Loucy (cell line): Measurements from ENCODE around the gene TFAM.

Source experiments
- H2AFZ ChIP-seq: fragments of 200-600 bp; sonication (generic); 2 replicates; pipeline ENCODE4 v1.6.0; 2016; ENCODE audit warnings: antibody characterized with exemption, mild to moderate bottlenecking, low read length, moderate library complexity
- H3F3A ChIP-seq: fragments of 200-600 bp; 2 replicates; pipeline ENCODE4 v1.6.0; 2016; ENCODE audit warnings: antibody characterized with exemption, low read depth, mild to moderate bottlenecking
- H3K27me3 ChIP-seq: fragments of 200-600 bp; sonication (generic); 2 replicates; pipeline ENCODE4 v1.6.1; 2014; ENCODE audit warnings: low read length, mild to moderate bottlenecking; ENCODE audit not compliant: insufficient read depth, poor library complexity, severe bottlenecking
- H3K36me3 ChIP-seq: fragments of 200-600 bp; sonication (generic); 2 replicates; pipeline ENCODE4 v1.6.1; 2016; ENCODE audit warnings: low read length; ENCODE audit not compliant: insufficient read depth
- H3K4me1 ChIP-seq: fragments of 200-600 bp; sonication (generic); 2 replicates; pipeline ENCODE4 v1.5.1; 2014; ENCODE audit warnings: low read length, mild to moderate bottlenecking; ENCODE audit not compliant: insufficient read depth, poor library complexity, severe bottlenecking
- H3K4me2 ChIP-seq: fragments of 200-600 bp; sonication (generic); 2 replicates; pipeline ENCODE4 v1.6.0; 2014; ENCODE audit warnings: antibody characterized with exemption, low read length, low read depth, mild to moderate bottlenecking; ENCODE audit not compliant: poor library complexity, severe bottlenecking
- H3K4me3 ChIP-seq: fragments of 200-600 bp; sonication (generic); 2 replicates; pipeline ENCODE4 v1.5.1; 2014; ENCODE audit warnings: low read length, mild to moderate bottlenecking, mixed read lengths; ENCODE audit not compliant: poor library complexity, severe bottlenecking
- H3K79me2 ChIP-seq: fragments of 200-600 bp; sonication (generic); 2 replicates; pipeline ENCODE4 v1.6.1; 2014; ENCODE audit warnings: low read length; ENCODE audit not compliant: insufficient read depth
- H3K9ac ChIP-seq: fragments of 200-600 bp; sonication (generic); 2 replicates; pipeline ENCODE4 v1.6.0; 2014; ENCODE audit warnings: mild to moderate bottlenecking, low read depth, low read length, moderate library complexity; ENCODE audit not compliant: poor library complexity, severe bottlenecking
- H3K9me2 ChIP-seq: fragments of 200-600 bp; sonication (generic); replicated peaks from 2 replicates; pipeline ENCODE4 v1.6.1; 2016; ENCODE audit warnings: low read depth, low read length, mixed read lengths
- H3K9me3 ChIP-seq: fragments of 200-600 bp; sonication (generic); 2 replicates; pipeline ENCODE4 v1.6.1; 2014; ENCODE audit warnings: mild to moderate bottlenecking, antibody characterized with exemption, low read length, low read depth; ENCODE audit not compliant: insufficient read depth
- H4K20me1 ChIP-seq: fragments of 200-600 bp; sonication (generic); 2 replicates; pipeline ENCODE4 v1.6.0; 2014; ENCODE audit warnings: antibody characterized with exemption, low read length, mild to moderate bottlenecking; ENCODE audit not compliant: insufficient read depth, poor library complexity, severe bottlenecking
- CTCF ChIP-seq: fragments of 200-600 bp; sonication (generic); conservative IDR thresholded peaks from 2 replicates; pipeline ENCODE4 v1.5.1; 2014; ENCODE audit warnings: mild to moderate bottlenecking, antibody characterized with exemption, low read length
- EZH2phosphoT487 ChIP-seq: fragments of 200-600 bp; IDR thresholded peaks from 2 replicates; pipeline ENCODE4 v1.6.1; 2018; ENCODE audit warnings: antibody characterized with exemption, mild to moderate bottlenecking, moderate library complexity, borderline replicate concordance

TFAM gene

GRCh38 chr10:58389024-58389423 lies 3.8 kb downstream of the TFAM start:
- Histone ChIP-seq H3K36me3 (peaks cover 52% of the 10 kb centered on the region), H3K4me3 (peak overlapping the region; percentile 85)

GRCh38 chr10:58393317-58393716 lies 8.1 kb downstream of the TFAM start:
- peaks cover 78% of the 10 kb centered on the region for H3K36me3 ChIP-seq
- no peak for TF ChIP-seq EZH2phosphoT487
- no peak for TF ChIP-seq CTCF

More at GRCh38 chr10:58389024-58389423, 3.8 kb downstream of the TFAM start:
- H3K9me3 ChIP-seq: no peaks in the 10 kb centered on the region
- TF ChIP-seq CTCF: no peak
- no peak for TF ChIP-seq EZH2phosphoT487
- H4K20me1 ChIP-seq: peaks cover 46% of the 10 kb centered on the region
- H2AFZ ChIP-seq: no peak overlapping the region
- H3F3A ChIP-seq: no peaks in the 10 kb centered on the region
- H3K27me3 ChIP-seq: no peaks in the 10 kb centered on the region
- no peak overlapping the region for H3K9ac ChIP-seq
- peaks cover 70% of the 10 kb centered on the region for H3K79me2 ChIP-seq
- no peaks in the 10 kb centered on the region for H3K9me2 ChIP-seq
- peak overlapping the region; percentile 93 for H3K4me2 ChIP-seq
- H3K4me1 ChIP-seq: peaks cover 56% of the 10 kb centered on the region

GRCh38 chr10:58394471-58394870 lies 9.3 kb downstream of the TFAM start:
- TF ChIP-seq EZH2phosphoT487 (no peak), CTCF (no peak)
- H3K4me3 ChIP-seq: no peak overlapping the region
- no peaks in the 10 kb centered on the region for H3K9me3 ChIP-seq
- H3K27me3 ChIP-seq: no peaks in the 10 kb centered on the region
- H2AFZ ChIP-seq: no peak overlapping the region
- no peak overlapping the region for H3K9ac ChIP-seq
- H3K4me2 ChIP-seq: no peak overlapping the region
- no peaks in the 10 kb centered on the region for H3K9me2 ChIP-seq
- H3K36me3 ChIP-seq: peaks cover 67% of the 10 kb centered on the region
- H3F3A ChIP-seq: no peaks in the 10 kb centered on the region
- H3K79me2 ChIP-seq: peaks cover 27% of the 10 kb centered on the region; the same call in 1 of the 2 replicates
- H3K4me1 ChIP-seq: peaks cover 15% of the 10 kb centered on the region
- peaks cover 12% of the 10 kb centered on the region for H4K20me1 ChIP-seq

More at GRCh38 chr10:58393317-58393716, 8.1 kb downstream of the TFAM start:
- Histone ChIP-seq H4K20me1 (peaks cover 20% of the 10 kb centered on the region), H2AFZ (no peak overlapping the region), H3K27me3 (no peaks in the 10 kb centered on the region), H3K9me3 (no peaks in the 10 kb centered on the region), H3F3A (no peaks in the 10 kb centered on the region), H3K4me1 (peaks cover 25% of the 10 kb centered on the region), H3K4me2 (no peak overlapping the region), H3K9me2 (no peaks in the 10 kb centered on the region), H3K4me3 (no peak overlapping the region), H3K79me2 (peaks cover 38% of the 10 kb centered on the region), H3K9ac (no peak overlapping the region)
